Measurements from ENCODE around the gene CAMK2B.
A peak's percentile ranks its signal among the peaks of the same experiment; 100 is the strongest.

Gene CAMK2B

GRCh38 chr7:44287488-44288380 lies 37.7 kb downstream of the CAMK2B start:
- DNase-seq = peak; percentile 0

- DNase-seq = no peak
Observed at GRCh38 chr7:44286618-44287487, 38.5 kb downstream of the CAMK2B start.

- peak; percentile 0 for DNase-seq
Observed at GRCh38 chr7:44286182-44286617, 39.2 kb downstream of the CAMK2B start.

GRCh38 chr7:44285561-44285960 lies 39.8 kb downstream of the CAMK2B start:
- no peak for DNase-seq

- DNase-seq = peak; percentile 21
Observed at GRCh38 chr7:44284881-44285541, 40.4 kb downstream of the CAMK2B start.

- DNase-seq = peak; percentile 2
Observed at GRCh38 chr7:44284216-44284615, 41.2 kb downstream of the CAMK2B start.

GRCh38 chr7:44283381-44284211 lies 41.8 kb downstream of the CAMK2B start:
- peak; percentile 0 for DNase-seq

GRCh38 chr7:44282601-44283171 lies 42.7 kb downstream of the CAMK2B start:
- DNase-seq = no peak

GRCh38 chr7:44281811-44282600 lies 43.4 kb downstream of the CAMK2B start:
- DNase-seq = peak; percentile 2

- DNase-seq = peak; percentile 1
Observed at GRCh38 chr7:44280993-44281721, 44.2 kb downstream of the CAMK2B start.

- DNase-seq = peak; percentile 0
Observed at GRCh38 chr7:44280636-44280992, 44.8 kb downstream of the CAMK2B start.

GRCh38 chr7:44279731-44280505 lies 45.5 kb downstream of the CAMK2B start:
- peak; percentile 0 for DNase-seq

- peak; percentile 0 for DNase-seq
Observed at GRCh38 chr7:44279286-44279685, 46.1 kb downstream of the CAMK2B start.

- no peak for DNase-seq
Observed at GRCh38 chr7:44278451-44279161, 46.8 kb downstream of the CAMK2B start.

GRCh38 chr7:44277851-44278250 lies 47.5 kb downstream of the CAMK2B start:
- no peak for DNase-seq

- DNase-seq = no peak
Observed at GRCh38 chr7:44277391-44277790, 48.0 kb downstream of the CAMK2B start.

GRCh38 chr7:44276571-44277221 lies 48.7 kb downstream of the CAMK2B start:
- no peak for DNase-seq
